Hepatocyte (in vitro differentiated cells): Measurements from ENCODE around the gene RBM18. TPM values are rescaled to one million over a fixed set of nuclear protein-coding genes. Genes with fewer than 3 reads are reported as not detected.

ENCODE experiments used
- DNase-seq: peaks from one replicate; pipeline ENCODE4 v3.0.0-alpha.2; 2016; ENCODE audit warnings: low spot score
- H2AFZ ChIP-seq: fragments of 200-600 bp; sonication (generic); 2 replicates; pipeline ENCODE4 v1.6.0; 2016; ENCODE audit warnings: antibody characterized with exemption, mild to moderate bottlenecking
- H3K27ac ChIP-seq: fragments of 200-600 bp; sonication (generic); 2 replicates; pipeline ENCODE4 v1.5.1; 2016; ENCODE audit warnings: mild to moderate bottlenecking
- H3K27me3 ChIP-seq: fragments of 200-600 bp; sonication (generic); 2 replicates; pipeline ENCODE4 v1.6.1; 2016
- H3K36me3 ChIP-seq: fragments of 200-600 bp; sonication (generic); replicated peaks from 2 replicates; pipeline ENCODE4 v1.5.1; 2016; ENCODE audit warnings: low read depth; ENCODE audit not compliant: insufficient read depth
- H3K4me1 ChIP-seq: fragments of 200-600 bp; sonication (generic); 2 replicates; pipeline ENCODE4 v1.5.1; 2016; ENCODE audit warnings: mild to moderate bottlenecking, moderate library complexity; ENCODE audit not compliant: insufficient read depth
- H3K4me2 ChIP-seq: fragments of 200-600 bp; sonication (generic); 2 replicates; pipeline ENCODE4 v1.6.0; 2016
- H3K4me3 ChIP-seq: fragments of 200-600 bp; sonication (generic); 2 replicates; pipeline ENCODE4 v1.5.1; 2016; ENCODE audit warnings: mild to moderate bottlenecking
- H3K79me2 ChIP-seq: fragments of 200-600 bp; sonication (generic); 2 replicates; pipeline ENCODE4 v1.6.0; 2017; ENCODE audit warnings: mild to moderate bottlenecking
- H3K9me2 ChIP-seq: fragments of 200-600 bp; sonication (generic); replicated peaks from 2 replicates; pipeline ENCODE4 v1.6.0; 2017; ENCODE audit warnings: mild to moderate bottlenecking; ENCODE audit not compliant: insufficient read depth
- H3K9me3 ChIP-seq: fragments of 200-600 bp; sonication (generic); 2 replicates; pipeline ENCODE4 v1.5.1; 2016; ENCODE audit warnings: low read depth, mild to moderate bottlenecking
- H4K20me1 ChIP-seq: fragments of 200-600 bp; sonication (generic); 2 replicates; pipeline ENCODE4 v1.6.0; 2016; ENCODE audit warnings: mild to moderate bottlenecking; ENCODE audit not compliant: insufficient read depth, poor library complexity, severe bottlenecking
- EZH2 ChIP-seq: fragments of 200-600 bp; sonication (generic); IDR thresholded peaks from 2 replicates; pipeline ENCODE4 v1.6.1; 2016; ENCODE audit warnings: antibody characterized with exemption, mild to moderate bottlenecking, borderline replicate concordance
- EZH2phosphoT487 ChIP-seq: fragments of 200-600 bp; sonication (generic); IDR thresholded peaks from one replicate; pipeline ENCODE4 v1.6.1; 2018; ENCODE audit warnings: antibody characterized with exemption, mild to moderate bottlenecking, low read depth, moderate library complexity; ENCODE audit not compliant: unreplicated experiment, severe bottlenecking
- WGBS: methylation state at CpG from one replicate; pipeline ENCODE4 v1.1.6; 2016; ENCODE audit warnings: low lambda C conversion rate; ENCODE audit errors: missing lambda C conversion rate; 5-methylcytosine and 5-hydroxymethylcytosine counted together
- polyA plus RNA-seq: library from polyadenylated mRNA; unstranded; fragments of >200 nt; fragmentation: Nextera tagmentation; extraction: Ambion mirVana; gene quantifications from 2 replicates; pipeline ENCODE4 v1.2.1, GENCODE V29; 2016
- total RNA-seq: library from RNA; depleted of rRNA; stranded (reverse); fragments of >200 nt; gene quantifications from 2 replicates; pipeline ENCODE4 v1.2.3, GENCODE V29; 2014
- TF ChIP-seq, protein P1 (sequence below): fragments of 200-600 bp; sonication (generic); IDR thresholded peaks from 2 replicates; pipeline ENCODE4 v1.5.1; 2016; ENCODE audit warnings: antibody characterized with exemption, mild to moderate bottlenecking; ENCODE audit not compliant: poor library complexity

RBM18 gene
- total and polyA plus RNA-seq, 2 experiments from 2014 or later = 15.9 to 22.0 TPM

DNA sequence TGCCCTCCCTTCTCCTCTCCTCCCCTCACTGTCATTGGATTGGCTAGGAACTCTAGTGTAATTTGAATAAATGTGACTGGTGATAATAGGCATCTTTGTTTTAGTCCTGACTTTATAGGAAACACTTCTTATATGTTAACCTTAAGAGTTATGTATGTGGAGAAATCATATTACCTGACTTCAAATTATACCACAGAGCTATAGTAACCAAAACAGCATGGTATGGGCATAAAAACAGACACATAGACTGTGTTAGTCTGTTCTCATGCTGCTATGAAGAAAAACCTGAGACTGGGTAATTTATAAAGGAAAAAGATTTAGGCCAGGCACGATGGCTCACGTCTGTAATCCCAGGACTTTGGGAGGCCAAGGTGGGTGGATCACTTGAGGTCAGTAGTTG lies 9.4 kb upstream of the RBM18 start:
- Histone ChIP-seq H3K27ac (no peak overlapping the region), H3K79me2 (peaks cover 76% of the 10 kb centered on the region), H2AFZ (no peak overlapping the region), H3K4me3 (no peak overlapping the region), H3K4me2 (no peak overlapping the region), H4K20me1 (no peaks in the 10 kb centered on the region), H3K27me3 (no peaks in the 10 kb centered on the region), H3K9me3 (no peaks in the 10 kb centered on the region), H3K4me1 (no peaks in the 10 kb centered on the region), H3K9me2 (no peaks in the 10 kb centered on the region), H3K36me3 (no peaks in the 10 kb centered on the region)
- no peak for DNase-seq
- TF ChIP-seq EZH2phosphoT487 (no peak), EZH2 (no peak)
- TF ChIP-seq, protein P1, sequence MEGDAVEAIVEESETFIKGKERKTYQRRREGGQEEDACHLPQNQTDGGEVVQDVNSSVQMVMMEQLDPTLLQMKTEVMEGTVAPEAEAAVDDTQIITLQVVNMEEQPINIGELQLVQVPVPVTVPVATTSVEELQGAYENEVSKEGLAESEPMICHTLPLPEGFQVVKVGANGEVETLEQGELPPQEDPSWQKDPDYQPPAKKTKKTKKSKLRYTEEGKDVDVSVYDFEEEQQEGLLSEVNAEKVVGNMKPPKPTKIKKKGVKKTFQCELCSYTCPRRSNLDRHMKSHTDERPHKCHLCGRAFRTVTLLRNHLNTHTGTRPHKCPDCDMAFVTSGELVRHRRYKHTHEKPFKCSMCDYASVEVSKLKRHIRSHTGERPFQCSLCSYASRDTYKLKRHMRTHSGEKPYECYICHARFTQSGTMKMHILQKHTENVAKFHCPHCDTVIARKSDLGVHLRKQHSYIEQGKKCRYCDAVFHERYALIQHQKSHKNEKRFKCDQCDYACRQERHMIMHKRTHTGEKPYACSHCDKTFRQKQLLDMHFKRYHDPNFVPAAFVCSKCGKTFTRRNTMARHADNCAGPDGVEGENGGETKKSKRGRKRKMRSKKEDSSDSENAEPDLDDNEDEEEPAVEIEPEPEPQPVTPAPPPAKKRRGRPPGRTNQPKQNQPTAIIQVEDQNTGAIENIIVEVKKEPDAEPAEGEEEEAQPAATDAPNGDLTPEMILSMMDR = no peak
- 95% methylated on average over 2 of the region's 2 CpGs for WGBS

DNA sequence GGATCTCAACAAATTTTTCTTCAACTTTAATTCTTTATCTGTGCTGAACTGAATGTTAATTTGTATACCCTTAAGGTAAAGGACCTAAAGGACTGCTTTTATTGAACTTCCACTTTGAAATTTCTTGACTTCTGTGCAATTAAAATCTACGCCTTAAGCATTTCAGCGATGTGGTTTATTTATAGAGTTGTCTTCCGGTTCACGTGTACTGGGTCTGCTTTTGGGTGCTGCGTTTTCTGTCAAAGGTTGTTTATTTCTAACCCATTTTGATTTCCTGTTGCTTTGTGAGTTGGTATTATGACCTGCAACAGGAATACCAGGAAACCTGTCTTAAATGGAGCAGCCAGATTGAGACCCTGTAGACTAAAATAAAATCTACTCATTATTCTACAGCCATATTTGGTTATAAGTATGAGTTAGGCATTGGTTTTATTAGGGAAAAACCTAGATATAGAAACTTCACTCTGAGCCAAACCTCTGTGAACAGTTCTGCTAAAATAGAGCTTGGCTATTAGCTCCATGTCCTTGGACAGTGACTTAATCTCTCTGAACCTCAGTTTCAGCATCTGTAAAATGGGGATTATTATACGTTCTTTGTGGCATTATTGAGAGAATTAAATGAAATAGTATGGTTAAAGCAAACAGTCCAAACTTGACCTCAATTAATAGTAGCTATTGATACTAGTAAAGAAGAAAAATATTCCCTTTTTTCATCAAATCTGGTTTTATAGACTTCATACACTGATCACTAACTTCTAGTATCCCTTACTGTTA lies 3.6 kb upstream of the RBM18 start:
- no peaks in the 10 kb centered on the region for H4K20me1 ChIP-seq
- no peak overlapping the region for H3K27ac ChIP-seq
- no peak for DNase-seq
- no peaks in the 10 kb centered on the region for H3K9me3 ChIP-seq
- H3K36me3 ChIP-seq = no peaks in the 10 kb centered on the region
- H3K4me1 ChIP-seq = peaks cover 12% of the 10 kb centered on the region
- H3K4me2 ChIP-seq = no peak overlapping the region
- no peak overlapping the region for H2AFZ ChIP-seq
- no peaks in the 10 kb centered on the region for H3K27me3 ChIP-seq
- no peaks in the 10 kb centered on the region for H3K9me2 ChIP-seq
- WGBS = 94% methylated on average over 6 of the region's 6 CpGs
- TF ChIP-seq, protein P1 = no peak
- TF ChIP-seq EZH2phosphoT487 (no peak), EZH2 (no peak)
- no peak overlapping the region for H3K4me3 ChIP-seq
- H3K79me2 ChIP-seq = peaks cover 67% of the 10 kb centered on the region

DNA sequence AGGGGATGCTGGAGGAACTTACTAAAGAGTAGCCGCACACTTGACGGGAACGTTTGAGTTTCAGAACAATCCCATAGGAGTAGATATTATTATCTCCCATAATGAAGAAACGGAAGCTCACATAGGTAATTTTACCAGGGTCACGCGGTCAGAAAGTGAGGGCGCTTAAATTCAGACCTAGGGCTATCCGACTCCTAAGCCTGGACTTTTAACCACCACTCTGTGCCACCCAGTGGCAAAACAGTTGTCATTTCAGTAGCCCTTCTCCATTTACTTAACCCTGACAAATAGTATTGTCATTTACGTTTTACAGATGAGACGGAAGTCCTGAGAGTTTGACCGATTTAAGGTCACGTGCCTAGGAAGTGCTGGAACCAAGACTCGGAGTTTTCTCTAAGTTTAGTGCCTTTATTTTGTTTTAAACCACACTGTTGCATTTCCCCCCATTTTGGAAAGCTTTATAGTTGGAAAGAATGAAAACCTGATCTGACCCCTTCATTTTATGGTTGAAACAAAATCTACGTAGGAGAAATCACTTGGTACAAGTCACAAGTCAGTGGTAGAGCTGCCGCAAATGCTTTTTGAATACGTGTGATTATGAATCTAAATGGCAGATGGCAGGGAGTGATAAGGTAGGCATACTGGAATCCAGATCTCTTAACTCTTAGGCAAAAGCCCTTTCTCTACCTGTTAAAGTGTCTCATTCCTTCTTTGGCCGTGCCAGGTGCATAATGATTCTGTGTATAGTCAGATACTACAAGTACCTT lies 692 bp upstream of the RBM18 start:
- no peak for TF ChIP-seq EZH2phosphoT487
- Histone ChIP-seq H3K27me3 (no peaks in the 10 kb centered on the region), H3K4me2 (peak overlapping the region; percentile 91), H4K20me1 (no peaks in the 10 kb centered on the region), H3K4me3 (peak overlapping the region; percentile 85), H3K9me3 (no peaks in the 10 kb centered on the region), H2AFZ (peak overlapping the region; percentile 92), H3K9me2 (no peaks in the 10 kb centered on the region), H3K79me2 (peaks cover 70% of the 10 kb centered on the region), H3K36me3 (no peaks in the 10 kb centered on the region), H3K4me1 (peaks cover 29% of the 10 kb centered on the region), H3K27ac (peak overlapping the region; percentile 96)
- peak; percentile 5 for DNase-seq
- 14% methylated on average over 17 of the region's 17 CpGs for WGBS
